Left lung (tissue), 10 donors: ENCODE measurements around the gene HNRNPM. TPM values are rescaled to one million over a fixed set of nuclear protein-coding genes. Genes with fewer than 3 reads are reported as not detected.

ENCODE experiments used
- ATAC-seq: fragments of 200-7000 bp; cut with Tn5 transposase; one replicate; pipeline ENCODE4 v1.9.1; 2020; ENCODE audit warnings: moderate library complexity
- DNase-seq, 4 donors: peaks; one replicate each; pipeline ENCODE4 v3.0.0-alpha.2; 2013 to 2020
- H3K27ac ChIP-seq, 2 donors: fragments of 200-600 bp; sonication (generic) in 1 of 2; one replicate each; pipeline versions ENCODE4 v1.5.0 to v1.8.0; 2020 to 2021
- H3K27me3 ChIP-seq, 2 donors: fragments of 200-600 bp; sonication (generic) in 1 of 2; one replicate each; pipeline versions ENCODE4 v1.5.0 to v1.8.0; 2020 to 2021
- H3K36me3 ChIP-seq, 2 donors: fragments of 200-600 bp; sonication (generic) in 1 of 2; one replicate each; pipeline versions ENCODE4 v1.5.0 to v1.8.0; 2020 to 2021
- H3K4me1 ChIP-seq, 2 donors: fragments of 200-600 bp; one replicate each; pipeline ENCODE4 v1.8.0; 2021
- H3K4me3 ChIP-seq, 2 donors: fragments of 200-600 bp; sonication (generic) in 1 of 2; one replicate each; pipeline versions ENCODE4 v1.5.0 to v1.8.0; 2020 to 2021; ENCODE audit warnings: mild to moderate bottlenecking in 1 of 2
- H3K9me3 ChIP-seq, 2 donors: fragments of 200-600 bp; sonication (generic) in 1 of 2; one replicate each; pipeline versions ENCODE4 v1.5.0 to v1.8.0; 2020 to 2021
- intact Hi-C, 2 donors: fragments of 100-400 bp; cut with DNase I; formaldehyde crosslinking; loops; one replicate each; pipeline versions ENCODE4 v1.11.2 to v1.14.2; 2022
- polyA plus RNA-seq, 6 donors: library from polyadenylated mRNA; unstranded; fragments of 120-200 nt; gene quantifications; one replicate each; pipeline ENCODE4 v1.2.1, GENCODE V29; 2013; ENCODE audit not compliant: insufficient read length in 6 of 6
- total RNA-seq, 2 donors: library from RNA; stranded (reverse); fragmentation: NEBNext Ultra II Directional; extraction: Animal tissue kit (Norgen Biotek cat#: 25700); gene quantifications; one replicate each; pipeline ENCODE4 v1.2.1, GENCODE V29; 2021
- TF ChIP-seq, protein P1 (sequence below), 2 donors: fragments of 200-600 bp; sonication (generic) in 1 of 2; IDR thresholded peaks; one replicate each; pipeline versions ENCODE4 v1.5.0 to v1.8.0; 2021; ENCODE audit warnings: antibody characterized with exemption in 2 of 2
- donor health status: DM: no; HTN: yes; CAD: no.
- donor health status: DM: no; HTN: no; CAD: no.

The HNRNPM gene
- total and polyA plus RNA-seq, 8 donors: 121 to 382 (median 335) TPM

- H3K27ac ChIP-seq: peak overlapping the region; percentile 66 to 95
- H3K4me3 ChIP-seq: no peak overlapping the region
- H3K4me1 ChIP-seq: peaks cover 0 to 95% of the 10 kb centered on the region in 2 donors
- peak in 1 of 4 donors; percentile 45 for DNase-seq
- H3K27me3 ChIP-seq: no peaks in the 10 kb centered on the region
- H3K9me3 ChIP-seq: no peaks in the 10 kb centered on the region
- intact Hi-C loops: no loop called here
- TF ChIP-seq, protein P1, sequence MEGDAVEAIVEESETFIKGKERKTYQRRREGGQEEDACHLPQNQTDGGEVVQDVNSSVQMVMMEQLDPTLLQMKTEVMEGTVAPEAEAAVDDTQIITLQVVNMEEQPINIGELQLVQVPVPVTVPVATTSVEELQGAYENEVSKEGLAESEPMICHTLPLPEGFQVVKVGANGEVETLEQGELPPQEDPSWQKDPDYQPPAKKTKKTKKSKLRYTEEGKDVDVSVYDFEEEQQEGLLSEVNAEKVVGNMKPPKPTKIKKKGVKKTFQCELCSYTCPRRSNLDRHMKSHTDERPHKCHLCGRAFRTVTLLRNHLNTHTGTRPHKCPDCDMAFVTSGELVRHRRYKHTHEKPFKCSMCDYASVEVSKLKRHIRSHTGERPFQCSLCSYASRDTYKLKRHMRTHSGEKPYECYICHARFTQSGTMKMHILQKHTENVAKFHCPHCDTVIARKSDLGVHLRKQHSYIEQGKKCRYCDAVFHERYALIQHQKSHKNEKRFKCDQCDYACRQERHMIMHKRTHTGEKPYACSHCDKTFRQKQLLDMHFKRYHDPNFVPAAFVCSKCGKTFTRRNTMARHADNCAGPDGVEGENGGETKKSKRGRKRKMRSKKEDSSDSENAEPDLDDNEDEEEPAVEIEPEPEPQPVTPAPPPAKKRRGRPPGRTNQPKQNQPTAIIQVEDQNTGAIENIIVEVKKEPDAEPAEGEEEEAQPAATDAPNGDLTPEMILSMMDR (IDR thresholded peaks at IDR 0.05): no peak
- peaks cover 2 to 97% of the 10 kb centered on the region in 2 donors for H3K36me3 ChIP-seq
- no peak for ATAC-seq
These were observed 41.9 kb downstream of the HNRNPM start for GRCh38 chr19:8486661-8487136.

DNA sequence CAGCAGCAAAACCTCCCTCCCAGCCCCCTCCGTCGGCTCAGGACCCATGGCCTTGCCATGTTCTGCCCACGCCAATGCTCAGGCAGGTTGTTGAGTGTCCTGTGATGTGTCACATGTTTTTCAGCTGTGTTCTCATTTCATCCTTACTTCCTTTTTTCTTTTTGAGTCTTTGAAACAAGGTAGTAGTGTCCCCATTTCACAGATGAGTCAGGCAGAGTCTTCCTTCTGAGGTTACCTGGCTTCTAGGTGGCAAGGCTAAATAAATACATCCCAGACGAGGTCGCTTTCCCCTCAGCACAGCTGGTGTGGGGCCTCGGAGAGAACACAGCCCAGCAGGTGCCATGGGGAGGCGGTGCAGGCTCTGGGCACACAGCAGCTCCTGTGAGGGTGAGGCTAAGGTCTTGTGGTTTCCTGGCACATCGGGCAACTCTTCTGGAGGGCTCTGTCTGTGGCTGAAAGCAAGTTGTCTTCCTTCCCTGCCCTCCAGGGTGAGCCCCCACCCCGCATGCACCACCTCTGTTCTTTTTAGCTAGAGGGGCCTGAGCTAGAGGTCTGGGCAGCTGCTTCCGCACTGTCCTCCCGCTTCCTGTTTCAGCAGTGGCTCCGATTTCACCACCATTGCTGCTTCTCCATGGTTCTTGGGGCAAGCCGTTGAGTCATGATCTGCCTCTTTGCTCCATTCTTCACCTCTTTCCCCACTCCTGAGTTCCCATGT is 42.5 kb downstream of the HNRNPM start:
- intact Hi-C loops: no loop called here
- Histone ChIP-seq H3K27ac (peak overlapping the region; percentile 66 to 95), H3K9me3 (no peaks in the 10 kb centered on the region), H3K36me3 (peaks cover 2 to 92% of the 10 kb centered on the region in 2 donors), H3K27me3 (no peaks in the 10 kb centered on the region), H3K4me1 (peaks cover 0 to 93% of the 10 kb centered on the region in 2 donors), H3K4me3 (no peak overlapping the region)
- ATAC-seq (peak; percentile 49), DNase-seq (peak in 2 of 4 donors; percentile 83 to 84)
- TF ChIP-seq, protein P1 (IDR thresholded peaks at IDR 0.05): no peak

DNA sequence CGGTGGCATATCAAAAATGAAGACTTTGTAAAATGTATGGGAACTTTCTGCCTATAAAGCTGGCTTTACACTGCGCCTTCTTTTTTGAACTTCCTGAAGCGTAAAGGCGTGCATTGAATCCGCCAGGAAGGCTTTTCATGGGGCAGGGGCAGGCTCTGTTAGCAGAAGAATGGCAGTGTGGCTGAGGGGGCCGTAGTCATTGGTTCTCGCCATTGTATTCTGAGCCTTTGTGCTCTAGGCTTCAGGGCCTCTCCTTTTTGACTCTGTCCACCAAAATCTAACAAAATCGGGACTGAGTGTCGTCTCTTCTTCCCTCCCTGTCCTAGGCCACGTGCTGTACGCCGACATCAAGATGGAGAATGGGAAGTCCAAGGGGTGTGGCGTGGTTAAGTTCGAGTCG is 43.6 kb downstream of the HNRNPM start:
- ATAC-seq (no peak), DNase-seq (peak in 1 of 4 donors; percentile 26)
- Histone ChIP-seq H3K9me3 (no peaks in the 10 kb centered on the region), H3K4me3 (no peak overlapping the region), H3K36me3 (peaks cover 2 to 81% of the 10 kb centered on the region in 2 donors), H3K4me1 (peaks cover 0 to 88% of the 10 kb centered on the region in 2 donors), H3K27me3 (no peaks in the 10 kb centered on the region), H3K27ac (peak overlapping the region; percentile 66 to 95)
- intact Hi-C loops: no loop called here
- TF ChIP-seq, protein P1 (IDR thresholded peaks at IDR 0.05): no peak

GRCh38 chr19:8489561-8490394 is 45.0 kb downstream of the HNRNPM start:
- Histone ChIP-seq H3K4me1 (peaks cover 0 to 86% of the 10 kb centered on the region in 2 donors), H3K4me3 (no peak overlapping the region), H3K27me3 (no peaks in the 10 kb centered on the region), H3K27ac (peak overlapping the region in 1 of 2 donors; percentile 95), H3K36me3 (peaks cover 2 to 68% of the 10 kb centered on the region in 2 donors), H3K9me3 (no peaks in the 10 kb centered on the region)
- intact Hi-C loops: no loop called here
- TF ChIP-seq, protein P1 (IDR thresholded peaks at IDR 0.05): no peak
- peak; percentile 63 for ATAC-seq
- peak in 1 of 4 donors; percentile 65 for DNase-seq

DNA sequence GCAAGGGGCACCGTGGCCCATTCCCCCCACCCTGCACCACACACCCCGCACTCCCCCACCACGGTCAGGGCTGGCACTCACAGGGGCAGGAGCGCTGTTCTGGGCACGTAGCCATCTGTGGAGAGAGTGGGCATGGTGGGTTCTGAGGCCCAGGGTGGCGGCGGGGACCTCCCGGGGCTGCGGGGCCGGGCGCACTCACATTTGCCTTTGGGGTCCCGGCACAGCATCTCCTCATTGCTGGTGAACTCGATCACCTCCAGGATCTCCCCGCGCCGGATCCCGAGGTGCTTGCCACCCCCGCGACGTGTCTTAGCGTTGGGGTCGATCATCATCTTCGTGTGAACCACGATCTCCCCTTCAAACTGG is 45.6 kb downstream of the HNRNPM start:
- ATAC-seq (no peak), DNase-seq (peak in 1 of 4 donors; percentile 72)
- Histone ChIP-seq H3K27me3 (no peaks in the 10 kb centered on the region), H3K27ac (peak overlapping the region in 1 of 2 donors; percentile 95), H3K4me3 (no peak overlapping the region), H3K36me3 (peaks cover 2 to 62% of the 10 kb centered on the region in 2 donors), H3K4me1 (peaks cover 0 to 86% of the 10 kb centered on the region in 2 donors), H3K9me3 (no peaks in the 10 kb centered on the region)
- TF ChIP-seq, protein P1 (IDR thresholded peaks at IDR 0.05): no peak
- intact Hi-C loops: no loop called here
